IPS-18a (cell line): Measurements from ENCODE around the gene PRKACA.
A peak's percentile ranks its signal among the peaks of the same experiment; 100 is the strongest.

Experiments
- H3K27ac ChIP-seq: one replicate; pipeline ENCODE4 v1.5.1; 2013; ENCODE audit warnings: low read length
- H3K27me3 ChIP-seq: one replicate; pipeline ENCODE4 v1.6.1; 2013; ENCODE audit warnings: mild to moderate bottlenecking, low read length; ENCODE audit not compliant: control insufficient read depth, insufficient read depth
- H3K36me3 ChIP-seq: one replicate; pipeline ENCODE4 v1.6.1; 2013; ENCODE audit warnings: low read depth, low read length; ENCODE audit not compliant: control insufficient read depth
- H3K4me1 ChIP-seq: one replicate; pipeline ENCODE4 v1.6.1; 2013; ENCODE audit warnings: low read depth, low read length; ENCODE audit not compliant: control insufficient read depth
- H3K4me3 ChIP-seq: one replicate; pipeline ENCODE4 v1.5.1; 2013; ENCODE audit warnings: low read length
- H3K9ac ChIP-seq: one replicate; pipeline ENCODE4 v1.6.1; 2013; ENCODE audit warnings: mild to moderate bottlenecking, low read length, moderate library complexity
- H3K9me3 ChIP-seq: one replicate; pipeline ENCODE4 v1.6.1; 2013; ENCODE audit warnings: low read depth, low read length; ENCODE audit not compliant: control insufficient read depth

The PRKACA gene

DNA sequence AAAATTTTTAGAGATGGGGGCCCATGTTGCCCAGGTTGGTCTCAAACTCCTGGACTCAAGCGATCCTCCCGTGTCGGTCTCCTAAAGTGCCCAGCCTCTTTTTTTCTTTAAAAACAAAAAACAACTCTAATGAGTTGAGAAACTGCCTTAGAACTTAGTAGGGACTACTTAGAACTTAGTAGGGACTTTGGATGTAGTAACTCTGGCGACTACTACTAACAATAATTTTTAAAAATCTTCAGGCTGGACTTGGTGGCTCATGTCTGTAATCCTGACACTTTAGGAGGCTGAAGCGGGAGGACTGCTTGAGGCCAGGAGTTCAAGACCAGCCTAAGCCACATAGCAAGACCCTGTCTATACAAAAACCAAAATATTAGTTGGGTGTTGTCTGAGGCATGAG lies 31.5 kb downstream of the PRKACA start:
- Histone ChIP-seq H3K9me3 (no peaks in the 10 kb centered on the region), H3K27me3 (peaks cover 17% of the 10 kb centered on the region)

DNA sequence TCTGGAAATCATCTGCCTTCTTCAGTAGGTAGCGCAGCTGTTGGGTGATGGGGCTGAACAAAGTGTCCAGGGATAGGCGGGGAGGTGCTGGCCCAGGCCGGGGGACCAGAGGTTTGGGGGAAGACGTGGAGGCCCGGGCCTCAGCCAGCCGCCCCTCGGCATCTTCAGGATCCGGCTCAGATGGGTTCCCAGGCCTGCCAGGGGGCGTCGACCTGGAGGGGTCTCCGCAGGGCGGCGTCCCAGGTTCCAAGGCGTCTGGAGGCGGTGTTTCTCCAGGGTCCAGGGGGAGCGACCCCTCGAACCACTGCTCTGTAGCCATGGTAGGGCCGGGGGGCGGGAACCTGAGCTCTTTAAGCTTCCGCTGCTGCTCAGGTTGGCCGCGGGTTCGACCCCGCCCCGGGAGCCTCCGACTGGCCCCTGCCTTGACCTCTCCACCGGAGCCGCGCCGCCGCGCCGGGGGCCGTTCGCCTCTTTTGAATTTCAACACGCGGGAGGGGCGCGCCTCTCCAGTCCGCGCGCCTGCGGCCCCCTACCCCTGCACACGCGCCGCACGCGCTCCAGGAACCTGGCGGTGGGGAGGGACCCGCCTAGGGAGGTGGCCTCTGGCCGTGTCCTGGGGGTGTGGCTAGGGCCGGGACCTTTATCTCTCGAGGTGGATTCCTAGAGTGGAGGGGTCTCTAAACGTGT lies 32.1 kb downstream of the PRKACA start, which contains the start of gene C19orf67:
C19orf67 (minus strand) TSS at position 475 of the 687 bp plus-strand sequence; CDS start at position 319, 156 bp downstream.
- no peak within 1 kb of the TSS for H3K9ac ChIP-seq

More for the DNA sequence above, 31.5 kb downstream of the PRKACA start:
- H3K9ac ChIP-seq = no peak overlapping the region
- H3K36me3 ChIP-seq = peaks cover 11% of the 10 kb centered on the region
- H3K27ac ChIP-seq = no peak overlapping the region
- peaks cover 4% of the 10 kb centered on the region for H3K4me1 ChIP-seq
- H3K4me3 ChIP-seq = no peak overlapping the region

DNA sequence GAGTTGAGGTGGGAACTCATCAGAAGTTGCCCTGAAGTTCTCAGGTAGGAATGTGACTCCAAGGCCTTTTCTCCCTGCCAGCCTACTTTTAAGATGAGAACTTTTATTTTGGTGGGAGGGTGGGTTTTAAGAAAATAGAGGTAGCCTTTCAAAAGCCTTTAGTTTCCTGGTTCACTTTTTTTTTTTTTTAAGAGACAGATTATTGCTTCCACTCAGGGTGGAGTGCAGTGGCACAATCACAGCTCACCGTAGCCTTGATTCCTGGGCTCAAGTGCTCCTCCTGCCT lies 34.9 kb downstream of the PRKACA start:
- H3K27me3 ChIP-seq = peaks cover 4% of the 10 kb centered on the region
- H3K9ac ChIP-seq = no peak overlapping the region
- H3K4me3 ChIP-seq = no peak overlapping the region
- H3K27ac ChIP-seq = no peak overlapping the region
- no peaks in the 10 kb centered on the region for H3K4me1 ChIP-seq
- no peaks in the 10 kb centered on the region for H3K36me3 ChIP-seq
- no peaks in the 10 kb centered on the region for H3K9me3 ChIP-seq

More for the DNA sequence above, 32.1 kb downstream of the PRKACA start, which contains the start of gene C19orf67:
- peaks cover 4% of the 10 kb centered on the region for H3K4me1 ChIP-seq
- H3K27me3 ChIP-seq = peaks cover 17% of the 10 kb centered on the region
- H3K9me3 ChIP-seq = no peaks in the 10 kb centered on the region
- no peak within 1 kb of the TSS for H3K4me3 ChIP-seq
- peaks cover 11% of the 10 kb centered on the region for H3K36me3 ChIP-seq
- H3K27ac ChIP-seq = no peak within 1 kb of the TSS

DNA sequence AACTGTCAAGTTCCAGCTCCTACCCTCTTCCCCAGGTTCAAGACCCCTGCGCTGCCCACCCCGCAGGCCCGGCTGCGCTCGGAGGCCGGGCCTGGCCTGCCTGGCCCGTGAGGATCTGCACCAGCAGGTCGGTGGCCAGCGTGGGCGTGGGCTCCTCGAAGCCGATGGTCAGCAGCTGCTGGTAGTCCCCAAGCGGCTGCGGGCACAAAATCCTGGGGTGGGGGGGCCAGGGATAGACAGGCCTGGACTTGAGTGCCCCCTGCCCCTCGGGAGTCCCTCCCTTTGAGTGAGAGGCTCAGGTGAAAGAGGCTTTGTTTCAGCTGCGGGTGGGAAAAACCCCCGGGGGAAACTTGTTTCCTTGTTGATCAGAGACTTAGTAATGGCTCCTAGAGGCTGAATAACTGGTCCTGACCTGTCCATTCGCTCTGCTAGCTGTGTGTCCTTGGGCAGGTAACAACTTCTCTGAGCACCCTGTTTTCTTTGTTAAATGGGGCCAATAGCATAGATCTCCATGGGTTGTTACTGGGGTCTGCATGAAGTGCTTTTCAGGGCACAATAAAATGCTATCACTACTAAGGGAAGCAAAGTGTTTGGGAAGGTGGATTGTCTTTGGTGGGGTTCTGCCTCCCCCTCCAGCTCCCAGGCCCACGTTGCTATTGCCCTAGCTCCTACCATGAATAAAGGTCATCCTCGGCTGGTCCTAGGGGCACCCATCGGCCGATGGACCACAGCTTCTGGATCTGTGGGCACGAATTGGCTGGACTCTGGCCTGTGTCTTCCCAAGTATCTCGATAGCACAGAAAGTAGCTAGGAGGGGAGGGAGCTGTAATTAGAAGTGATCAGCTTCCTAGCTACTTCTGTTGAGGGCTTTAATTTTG lies 35.5 kb downstream of the PRKACA start:
- Histone ChIP-seq H3K27ac (no peak overlapping the region), H3K36me3 (no peaks in the 10 kb centered on the region), H3K27me3 (peaks cover 8% of the 10 kb centered on the region)

DNA sequence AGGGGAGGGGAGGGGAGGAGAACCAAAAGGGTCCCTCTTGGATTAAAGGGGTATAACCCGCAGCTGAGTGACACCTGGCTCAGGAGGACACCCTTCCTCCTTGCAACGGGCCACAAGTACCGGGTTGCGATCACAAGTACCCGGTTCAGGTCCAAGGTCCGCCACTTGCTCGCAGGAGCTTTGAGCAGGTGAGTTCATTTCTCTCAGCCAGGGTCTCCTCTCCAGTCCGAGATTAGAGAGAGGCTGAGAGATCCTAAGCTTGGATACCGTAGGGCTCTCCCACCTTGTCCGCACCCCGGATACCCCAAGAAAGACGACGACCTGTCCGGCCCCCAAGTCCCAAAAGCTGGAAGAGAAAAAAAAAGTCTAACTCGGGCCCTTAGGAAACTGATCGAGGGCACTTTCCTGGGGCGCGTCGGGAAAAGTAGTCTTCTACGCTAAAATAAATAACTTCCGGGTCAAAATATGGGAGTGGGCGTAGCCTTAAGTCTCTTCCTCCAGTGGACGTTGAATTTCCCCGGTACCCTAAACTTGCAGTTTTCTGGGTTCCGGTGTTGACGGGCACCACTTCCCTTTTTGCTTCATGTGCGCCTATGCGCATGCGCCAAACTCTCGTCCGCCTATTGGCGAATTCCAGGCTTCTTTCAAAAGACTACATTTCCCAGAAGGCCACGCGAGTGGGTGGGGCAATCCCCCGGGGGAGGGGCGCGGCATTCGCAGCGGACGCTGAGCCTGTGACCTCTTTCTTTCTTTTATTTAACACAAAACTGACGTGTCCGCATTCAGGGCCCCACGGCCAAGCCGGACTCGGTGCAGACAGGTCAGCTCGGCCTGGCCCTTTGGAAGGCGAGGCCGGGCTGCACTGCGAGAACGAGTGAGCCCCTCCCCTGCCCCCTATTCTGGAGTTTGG lies 36.4 kb downstream of the PRKACA start:
- H3K27me3 ChIP-seq = peaks cover 12% of the 10 kb centered on the region
- H3K9me3 ChIP-seq = no peaks in the 10 kb centered on the region
- H3K27ac ChIP-seq = peak overlapping the region; percentile 20
- no peaks in the 10 kb centered on the region for H3K36me3 ChIP-seq
- H3K4me3 ChIP-seq = peak overlapping the region; percentile 94
- H3K9ac ChIP-seq = peak overlapping the region; percentile 72
- no peaks in the 10 kb centered on the region for H3K4me1 ChIP-seq

More for the DNA sequence above, 35.5 kb downstream of the PRKACA start:
- Histone ChIP-seq H3K9me3 (no peaks in the 10 kb centered on the region), H3K4me1 (no peaks in the 10 kb centered on the region), H3K9ac (peak overlapping the region; percentile 25), H3K4me3 (peak overlapping the region; percentile 94)

DNA sequence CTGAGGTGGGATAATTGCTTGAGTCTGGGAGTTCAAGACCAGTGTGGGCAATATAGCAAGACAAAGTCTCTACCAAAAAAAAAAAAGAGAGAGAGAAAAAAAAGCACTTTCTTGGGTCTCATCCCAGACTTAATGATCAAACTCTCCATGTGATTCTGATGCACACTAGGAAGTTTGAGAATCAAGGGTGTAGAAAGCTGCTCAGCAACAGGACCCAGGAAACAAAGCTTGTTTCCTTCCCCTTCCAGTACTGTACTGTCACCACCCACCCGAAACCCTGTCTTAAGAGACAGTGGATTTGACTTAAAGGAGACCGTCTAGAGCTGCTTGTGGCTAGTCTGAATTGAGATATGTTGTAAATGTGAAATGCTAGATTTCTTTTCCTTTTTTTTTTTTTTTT lies 39.2 kb downstream of the PRKACA start:
- Histone ChIP-seq H3K4me1 (peaks cover 6% of the 10 kb centered on the region), H3K27me3 (peaks cover 34% of the 10 kb centered on the region), H3K9me3 (no peaks in the 10 kb centered on the region), H3K27ac (no peak overlapping the region), H3K36me3 (no peaks in the 10 kb centered on the region), H3K4me3 (no peak overlapping the region), H3K9ac (no peak overlapping the region)

DNA sequence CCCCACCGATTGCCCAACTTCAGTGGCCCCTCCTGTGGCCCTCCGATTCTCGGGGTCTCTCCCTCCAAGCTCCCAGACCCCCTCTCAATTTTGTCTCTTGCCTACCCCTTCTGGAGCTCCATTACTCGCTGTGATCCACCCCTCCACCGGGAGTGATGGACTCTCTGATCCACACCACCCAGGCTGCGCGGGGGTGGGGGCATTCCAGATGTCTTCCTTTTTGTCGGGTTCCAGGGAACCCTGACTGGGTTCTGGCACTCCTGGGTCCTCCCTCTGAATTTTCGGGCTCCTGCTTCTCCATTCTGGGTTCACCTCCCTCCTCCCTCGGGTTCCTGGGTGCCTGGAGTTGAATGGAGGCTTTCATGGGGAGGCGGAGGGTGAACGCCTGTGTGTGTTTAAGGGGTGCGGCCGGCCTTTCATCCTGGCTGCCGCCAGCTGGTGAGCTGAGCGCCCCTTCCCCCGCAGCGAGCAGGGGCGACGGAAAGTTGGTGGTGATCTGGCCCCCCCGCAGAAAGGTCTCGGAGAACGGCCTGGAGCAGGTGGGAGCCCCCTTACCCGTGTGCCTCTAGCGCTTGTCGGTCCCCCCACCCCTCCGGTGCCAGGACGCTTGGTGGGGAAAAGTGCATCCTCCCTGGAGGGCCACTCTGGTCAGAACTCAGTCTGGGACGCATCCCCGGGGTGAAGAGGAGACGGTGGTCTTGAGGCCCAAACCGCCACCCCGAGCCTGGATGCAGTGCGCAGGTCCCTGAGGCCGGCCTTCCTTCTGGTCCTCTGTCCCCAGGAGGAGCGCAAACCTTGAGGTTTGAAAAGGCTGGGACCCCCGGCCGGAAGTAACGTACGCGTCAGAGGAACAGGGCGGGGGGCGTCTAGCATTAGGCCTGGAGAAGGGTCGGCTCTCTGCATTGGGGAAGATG lies 43.4 kb downstream of the PRKACA start:
- Histone ChIP-seq H3K4me3 (peak overlapping the region; percentile 60), H3K9ac (no peak overlapping the region), H3K4me1 (peaks cover 6% of the 10 kb centered on the region), H3K9me3 (no peaks in the 10 kb centered on the region), H3K27me3 (peaks cover 53% of the 10 kb centered on the region), H3K36me3 (no peaks in the 10 kb centered on the region), H3K27ac (no peak overlapping the region)

DNA sequence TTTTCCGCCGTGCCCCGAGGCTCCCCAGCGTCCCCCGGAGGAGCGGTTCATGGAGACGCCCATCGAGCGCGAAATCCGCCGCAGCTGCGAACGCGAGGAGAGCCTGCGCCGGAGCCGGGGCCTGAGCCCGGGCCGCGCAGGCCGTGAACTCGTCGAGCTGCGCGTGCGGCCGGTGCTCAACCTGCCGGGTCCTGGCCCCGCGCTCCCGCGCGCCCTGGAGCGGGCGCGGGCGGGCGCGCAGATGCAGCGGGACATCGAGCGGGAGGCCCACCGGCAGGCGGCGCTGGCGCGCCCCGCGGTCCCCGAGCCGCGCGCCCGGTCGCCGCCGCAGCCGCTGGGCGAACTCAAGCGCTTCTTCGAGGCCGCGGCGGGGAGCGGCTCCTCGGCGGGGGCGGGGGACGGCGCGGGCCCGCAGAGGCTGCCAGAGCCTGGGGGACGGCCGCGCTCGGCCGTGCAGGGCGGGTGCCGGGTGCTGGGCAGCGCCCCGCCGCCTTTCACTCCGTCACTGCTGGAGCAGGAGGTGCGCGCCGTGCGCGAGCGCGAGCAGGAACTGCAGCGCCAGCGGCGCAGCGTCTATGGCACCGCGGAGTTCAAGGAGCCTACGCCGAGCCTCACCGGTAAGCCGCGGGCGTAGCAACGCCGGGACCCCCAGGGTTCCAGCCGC lies 44.2 kb downstream of the PRKACA start:
- Histone ChIP-seq H3K9ac (no peak overlapping the region), H3K4me1 (peaks cover 6% of the 10 kb centered on the region), H3K27ac (no peak overlapping the region)

DNA sequence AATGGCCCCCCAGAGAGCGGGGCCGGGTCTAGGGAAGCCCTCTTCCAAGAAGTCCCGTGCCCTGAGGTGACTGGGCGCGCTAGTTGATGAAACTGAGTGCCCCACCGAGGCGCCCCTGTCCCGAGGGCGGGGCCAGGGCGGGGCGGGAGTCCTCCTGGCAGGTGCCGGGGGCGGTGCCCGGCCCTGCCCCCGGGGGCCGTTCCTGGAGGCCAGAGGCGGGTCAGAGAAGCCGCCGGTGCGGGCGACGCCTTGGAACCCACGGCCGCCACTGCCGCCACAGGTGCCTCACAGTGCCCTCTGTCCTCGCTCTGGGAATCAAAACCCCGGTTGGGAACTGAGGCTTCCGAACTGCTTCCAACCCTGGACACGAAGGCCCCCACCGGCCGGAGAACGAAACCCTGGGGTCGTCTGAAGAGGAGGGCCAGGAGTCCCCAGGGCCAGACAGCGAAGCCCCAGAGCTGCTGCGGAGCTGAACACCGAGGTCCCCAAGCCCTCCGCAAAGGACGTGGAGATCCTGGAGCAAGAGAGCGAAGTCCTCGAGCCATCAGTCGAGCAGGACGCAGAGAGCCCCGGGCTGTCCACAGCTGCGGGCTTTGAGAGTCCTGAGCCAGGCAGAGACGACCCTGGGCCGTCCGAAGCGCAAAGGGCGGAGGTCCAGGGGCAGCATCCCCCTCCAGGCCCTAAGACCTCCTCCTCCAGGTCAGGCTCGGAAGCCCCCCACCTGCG lies 44.9 kb downstream of the PRKACA start, which contains the start of gene MISP3:
MISP3 (plus strand) TSS at position 252 of the 726 bp plus-strand sequence. CDS start 524 bp downstream, outside the sequence.
- no peaks in the 10 kb centered on the region for H3K36me3 ChIP-seq
- peaks cover 6% of the 10 kb centered on the region for H3K4me1 ChIP-seq
- H3K27me3 ChIP-seq = peaks cover 53% of the 10 kb centered on the region
- H3K9ac ChIP-seq = no peak within 1 kb of the TSS
- H3K9me3 ChIP-seq = no peaks in the 10 kb centered on the region
- peak within 1 kb of the TSS; percentile 60 for H3K4me3 ChIP-seq
- H3K27ac ChIP-seq = no peak within 1 kb of the TSS

More for the DNA sequence above, 44.2 kb downstream of the PRKACA start:
- Histone ChIP-seq H3K4me3 (peak overlapping the region; percentile 60), H3K27me3 (peaks cover 53% of the 10 kb centered on the region), H3K36me3 (no peaks in the 10 kb centered on the region), H3K9me3 (no peaks in the 10 kb centered on the region)
